Activated CD4-positive, alpha-beta T cell treated with anti-CD3 and anti-CD28 coated beads for 36 hours (primary cell): ENCODE results near the gene TTC7B. TPM values are rescaled to one million over a fixed set of nuclear protein-coding genes. Genes with fewer than 3 reads are reported as not detected.

Experiments
- ATAC-seq: fragments of 200-7000 bp; cut with Tn5 transposase; one replicate; pipeline ENCODE4 v1.10.0; 2021; ENCODE audit warnings: mild to moderate bottlenecking, moderate library complexity
- CTCF ChIA-PET: fragments of 350-600 bp; sonication (Branson Sonifier 250); formaldehyde crosslinking; loops from one replicate; lab custom pipeline; 2021; ENCODE audit warnings: antibody characterized with exemption; lab: Charles Lee
- POLR2A ChIA-PET: fragments of 350-600 bp; sonication (Branson Sonifier 250); formaldehyde crosslinking; loops from one replicate; lab custom pipeline; 2021; ENCODE audit warnings: antibody characterized with exemption, inconsistent platforms; lab: Charles Lee
- DNase-seq: peaks from one replicate; pipeline ENCODE4 v3.0.0-alpha.2; 2020
- H3K27ac Mint-ChIP-seq: one replicate; pipeline ENCODE4 v1.8.0; 2021; ENCODE audit warnings: mixed read lengths
- H3K27me3 Mint-ChIP-seq: one replicate; pipeline ENCODE4 v1.8.0; 2021; ENCODE audit warnings: mixed read lengths
- H3K36me3 Mint-ChIP-seq: one replicate; pipeline ENCODE4 v1.8.0; 2021; ENCODE audit warnings: low read depth, mixed read lengths
- H3K4me1 Mint-ChIP-seq: one replicate; pipeline ENCODE4 v1.8.0; 2021; ENCODE audit warnings: mixed read lengths
- H3K4me3 Mint-ChIP-seq: one replicate; pipeline ENCODE4 v1.8.0; 2021; ENCODE audit warnings: mild to moderate bottlenecking, moderate library complexity, mixed read lengths
- H3K9me3 Mint-ChIP-seq: one replicate; pipeline ENCODE4 v1.8.0; 2021; ENCODE audit warnings: low read depth, mixed read lengths
- intact Hi-C, 2 experiments: fragments of 100-400 bp; cut with DNase I in 1 of 2; cut with micrococcal nuclease in 1 of 2; formaldehyde crosslinking; loops; one replicate each; pipeline versions ENCODE4 v1.14.2 to v1.15.1; 2022 to 2024; cut with DNase I, micrococcal nuclease
- total RNA-seq, 2 experiments: library from RNA; stranded (reverse); gene quantifications; one replicate each; pipeline ENCODE4 v1.2.3, GENCODE V29; 2021

TTC7B gene
- total RNA-seq, 2 experiments from 2014 or later, result 5.8 to 8.2 TPM

GRCh38 chr14:90628825-90629224, 187.4 kb downstream of the TTC7B start:
- DNase-seq, result no peak
- intact Hi-C loops, result no loop called here
- Mint-ChIP-seq H3K9me3 (no peaks in the 10 kb centered on the region), H3K4me3 (no peak overlapping the region), H3K27ac (no peak overlapping the region), H3K36me3 (no peaks in the 10 kb centered on the region), H3K27me3 (no peaks in the 10 kb centered on the region), H3K4me1 (no peaks in the 10 kb centered on the region)
- no peak for ATAC-seq
- ChIA-PET CTCF (interaction anchor here (0.7 kb wide), 1 partner anchor 50 kb away, joined by 3 read pairs; no protein-coding TSS in a partner anchor), POLR2A (no interaction called here)

GRCh38 chr14:90627478-90627877, 188.8 kb downstream of the TTC7B start:
- ATAC-seq (no peak), DNase-seq (no peak)
- intact Hi-C loops, result no loop called here
- Mint-ChIP-seq H3K4me1 (no peaks in the 10 kb centered on the region), H3K4me3 (no peak overlapping the region), H3K27me3 (no peaks in the 10 kb centered on the region), H3K36me3 (no peaks in the 10 kb centered on the region), H3K9me3 (no peaks in the 10 kb centered on the region), H3K27ac (no peak overlapping the region)
- ChIA-PET POLR2A (no interaction called here), CTCF (interaction anchor here (0.7 to 0.9 kb wide), 2 partner anchors 83 to 546 kb away, joined by 3 to 4 read pairs; no protein-coding TSS in a partner anchor)

GRCh38 chr14:90626550-90626949, 189.7 kb downstream of the TTC7B start:
- H3K27me3 Mint-ChIP-seq, result no peaks in the 10 kb centered on the region
- intact Hi-C loops, result no loop called here

GRCh38 chr14:90625445-90625844, 190.8 kb downstream of the TTC7B start:
- DNase-seq, result no peak
- ChIA-PET CTCF (no interaction called here), POLR2A (no interaction called here)
- H3K9me3 Mint-ChIP-seq, result no peaks in the 10 kb centered on the region
- peaks cover 2% of the 10 kb centered on the region for H3K27me3 Mint-ChIP-seq
- ATAC-seq, result no peak
- intact Hi-C loops, result no loop called here
- no peak overlapping the region for H3K4me3 Mint-ChIP-seq
- H3K36me3 Mint-ChIP-seq, result no peaks in the 10 kb centered on the region
- H3K27ac Mint-ChIP-seq, result no peak overlapping the region
- no peaks in the 10 kb centered on the region for H3K4me1 Mint-ChIP-seq

More at GRCh38 chr14:90626550-90626949, 189.7 kb downstream of the TTC7B start:
- DNase-seq (no peak), ATAC-seq (no peak)
- CTCF ChIA-PET, result no interaction called here
- POLR2A ChIA-PET, result interaction anchor here (0.7 kb wide), 1 partner anchor 220 kb away, joined by 3 read pairs; no protein-coding TSS in a partner anchor
- Mint-ChIP-seq H3K4me3 (no peak overlapping the region), H3K27ac (no peak overlapping the region), H3K36me3 (no peaks in the 10 kb centered on the region), H3K4me1 (no peaks in the 10 kb centered on the region), H3K9me3 (no peaks in the 10 kb centered on the region)

GRCh38 chr14:90624732-90625400, 191.4 kb downstream of the TTC7B start:
- intact Hi-C loops, result no loop called here
- ChIA-PET POLR2A (no interaction called here), CTCF (no interaction called here)
- H3K27me3 Mint-ChIP-seq, result peaks cover 2% of the 10 kb centered on the region
- H3K27ac Mint-ChIP-seq, result no peak overlapping the region
- H3K4me3 Mint-ChIP-seq, result no peak overlapping the region
- ATAC-seq (no peak), DNase-seq (no peak)
- no peaks in the 10 kb centered on the region for H3K9me3 Mint-ChIP-seq
- no peaks in the 10 kb centered on the region for H3K4me1 Mint-ChIP-seq
- no peaks in the 10 kb centered on the region for H3K36me3 Mint-ChIP-seq

GRCh38 chr14:90624227-90624626, 192.0 kb downstream of the TTC7B start:
- Mint-ChIP-seq H3K4me3 (no peak overlapping the region), H3K27ac (no peak overlapping the region), H3K27me3 (peaks cover 2% of the 10 kb centered on the region), H3K36me3 (no peaks in the 10 kb centered on the region), H3K9me3 (no peaks in the 10 kb centered on the region), H3K4me1 (no peaks in the 10 kb centered on the region)
- ChIA-PET CTCF (no interaction called here), POLR2A (no interaction called here)
- no peak for ATAC-seq
- intact Hi-C loops, result no loop called here
- DNase-seq, result no peak

GRCh38 chr14:90621201-90621600, 195.0 kb downstream of the TTC7B start:
- Mint-ChIP-seq H3K4me3 (no peak overlapping the region), H3K36me3 (no peaks in the 10 kb centered on the region), H3K9me3 (no peaks in the 10 kb centered on the region), H3K27me3 (peaks cover 2% of the 10 kb centered on the region), H3K27ac (no peak overlapping the region), H3K4me1 (no peaks in the 10 kb centered on the region)
- no peak for ATAC-seq
- POLR2A ChIA-PET, result no interaction called here
- CTCF ChIA-PET, result interaction anchor here (0.7 kb wide), 1 partner anchor 179 kb away, joined by 3 read pairs; no protein-coding TSS in a partner anchor
- intact Hi-C loops, result no loop called here
- DNase-seq, result no peak

GRCh38 chr14:90620568-90621077, 195.6 kb downstream of the TTC7B start:
- Mint-ChIP-seq H3K36me3 (no peaks in the 10 kb centered on the region), H3K4me1 (no peaks in the 10 kb centered on the region), H3K27ac (no peak overlapping the region), H3K27me3 (peaks cover 2% of the 10 kb centered on the region), H3K4me3 (no peak overlapping the region), H3K9me3 (no peaks in the 10 kb centered on the region)
- no peak for DNase-seq
- CTCF ChIA-PET, result interaction anchor here (1.1 kb wide), 1 partner anchor 16 kb away, joined by 3 read pairs; no protein-coding TSS in a partner anchor
- POLR2A ChIA-PET, result no interaction called here
- intact Hi-C loops, result no loop called here
- ATAC-seq, result no peak

GRCh38 chr14:90619911-90620310, 196.3 kb downstream of the TTC7B start:
- ChIA-PET POLR2A (no interaction called here), CTCF (interaction anchor here (1.1 kb wide), 1 partner anchor 17 kb away, joined by 3 read pairs; no protein-coding TSS in a partner anchor)
- no peaks in the 10 kb centered on the region for H3K4me1 Mint-ChIP-seq
- no peaks in the 10 kb centered on the region for H3K36me3 Mint-ChIP-seq
- H3K27ac Mint-ChIP-seq, result no peak overlapping the region
- no peaks in the 10 kb centered on the region for H3K9me3 Mint-ChIP-seq
- H3K4me3 Mint-ChIP-seq, result no peak overlapping the region
- intact Hi-C loops, result no loop called here
- DNase-seq (no peak), ATAC-seq (no peak)
- peaks cover 2% of the 10 kb centered on the region for H3K27me3 Mint-ChIP-seq

GRCh38 chr14:90617961-90618360, 198.3 kb downstream of the TTC7B start:
- ATAC-seq (no peak), DNase-seq (no peak)
- no peaks in the 10 kb centered on the region for H3K4me1 Mint-ChIP-seq
- POLR2A ChIA-PET, result no interaction called here
- H3K4me3 Mint-ChIP-seq, result no peak overlapping the region
- no peaks in the 10 kb centered on the region for H3K36me3 Mint-ChIP-seq
- H3K27me3 Mint-ChIP-seq, result peaks cover 2% of the 10 kb centered on the region
- no peaks in the 10 kb centered on the region for H3K9me3 Mint-ChIP-seq
- intact Hi-C loops, result no loop called here
- CTCF ChIA-PET, result no interaction called here
- no peak overlapping the region for H3K27ac Mint-ChIP-seq

GRCh38 chr14:90616881-90617280, 199.3 kb downstream of the TTC7B start:
- Mint-ChIP-seq H3K36me3 (no peaks in the 10 kb centered on the region), H3K9me3 (no peaks in the 10 kb centered on the region), H3K4me1 (no peaks in the 10 kb centered on the region), H3K27ac (no peak overlapping the region), H3K27me3 (peaks cover 2% of the 10 kb centered on the region), H3K4me3 (no peak overlapping the region)
- intact Hi-C loops, result no loop called here
- ATAC-seq, result no peak
- ChIA-PET CTCF (interaction anchor here (0.7 kb wide), 1 partner anchor 41 kb away, joined by 3 read pairs; no protein-coding TSS in a partner anchor), POLR2A (no interaction called here)
- DNase-seq, result no peak

- no peak for ATAC-seq
- H3K27ac Mint-ChIP-seq, result no peak overlapping the region
- no peak overlapping the region for H3K4me3 Mint-ChIP-seq
- no peaks in the 10 kb centered on the region for H3K4me1 Mint-ChIP-seq
- DNase-seq, result no peak
- no peaks in the 10 kb centered on the region for H3K9me3 Mint-ChIP-seq
- POLR2A ChIA-PET, result no interaction called here
- H3K36me3 Mint-ChIP-seq, result no peaks in the 10 kb centered on the region
- intact Hi-C loops, result no loop called here
- CTCF ChIA-PET, result interaction anchor here (0.7 kb wide), 2 partner anchors 41 to 147 kb away, joined by 3 to 4 read pairs; no protein-coding TSS in a partner anchor
- peaks cover 2% of the 10 kb centered on the region for H3K27me3 Mint-ChIP-seq
Measured at GRCh38 chr14:90616313-90616712, 199.9 kb downstream of the TTC7B start.
